Daoy (cell line): Measurements from ENCODE around the gene GLT1D1. TPM values are rescaled to one million over a fixed set of nuclear protein-coding genes. Genes with fewer than 3 reads are reported as not detected.
"Not testable (repeated sequence)": the region's sequence is repeated elsewhere in the genome, so short reads cannot be mapped to it uniquely, and the experiment has no call there.

ENCODE experiments used
- DNase-seq: peaks from one replicate; pipeline ENCODE4 v3.0.0-alpha.2; 2015; ENCODE audit warnings: low read depth
- total RNA-seq: library from RNA; depleted of rRNA; stranded (reverse); fragments of >200 nt; shearing (Covaris generic); gene quantifications from 2 replicates; pipeline ENCODE4 v1.2.3, GENCODE V29; 2014; rRNA removed

GLT1D1 gene
- total RNA-seq = 1.2 and 1.9 TPM in 2 replicates

- no peak for DNase-seq
Measured at GRCh38 chr12:128852885-128853599, at the start of gene GLT1D1. TSS of gene GLT1D1 (plus strand) at chr12:128853478. CDS start at chr12:128853582, 104 bp downstream.

GRCh38 chr12:128803788-128804187 lies 49.5 kb upstream of the GLT1D1 start:
- peak; percentile 90 for DNase-seq

GRCh38 chr12:128804762-128805161 lies 48.5 kb upstream of the GLT1D1 start:
- no peak for DNase-seq

- not testable (repeated sequence) for DNase-seq
Measured at GRCh38 chr12:128805406-128805805, 47.9 kb upstream of the GLT1D1 start.

- DNase-seq = no peak
Measured at GRCh38 chr12:128806573-128806972, 46.7 kb upstream of the GLT1D1 start.

GRCh38 chr12:128807161-128807724 lies 46.0 kb upstream of the GLT1D1 start:
- peak; percentile 90 for DNase-seq

- no peak for DNase-seq
Measured at GRCh38 chr12:128808651-128809050, 44.6 kb upstream of the GLT1D1 start.

- no peak for DNase-seq
Measured at GRCh38 chr12:128810182-128811127, 42.8 kb upstream of the GLT1D1 start.

- no peak for DNase-seq
Measured at GRCh38 chr12:128811806-128812205, 41.5 kb upstream of the GLT1D1 start.

- peak; percentile 74 for DNase-seq
Measured at GRCh38 chr12:128813392-128813791, 39.9 kb upstream of the GLT1D1 start.

- peak; percentile 41 for DNase-seq
Measured at GRCh38 chr12:128813883-128814282, 39.4 kb upstream of the GLT1D1 start.

GRCh38 chr12:128814411-128815261 lies 38.6 kb upstream of the GLT1D1 start:
- no peak for DNase-seq

GRCh38 chr12:128815779-128816642 lies 37.3 kb upstream of the GLT1D1 start:
- DNase-seq = no peak

GRCh38 chr12:128816643-128816920 lies 36.7 kb upstream of the GLT1D1 start:
- no peak for DNase-seq

- DNase-seq = peak; percentile 90
Measured at GRCh38 chr12:128817111-128818015, 35.9 kb upstream of the GLT1D1 start.

GRCh38 chr12:128818065-128819022 lies 34.9 kb upstream of the GLT1D1 start:
- peak; percentile 75 for DNase-seq

- no peak for DNase-seq
Measured at GRCh38 chr12:128819293-128820144, 33.8 kb upstream of the GLT1D1 start.
